ENCODE data around the gene SNAPC1.
A peak's percentile ranks its signal among the peaks of the same experiment; 100 is the strongest.
"Not testable (repeated sequence)": the region's sequence is repeated elsewhere in the genome, so short reads cannot be mapped to it uniquely, and the experiment has no call there.

SNAPC1 gene

GRCh38 chr14:61730756-61731373 is 31.4 kb upstream of the SNAPC1 start:
- no peak for TF ChIP-seq POLR2AphosphoS5 (IDR thresholded peaks at IDR 0.05; ENCODE audit: low read depth, low read length)
- TF ChIP-seq POLR2A (IDR thresholded peaks at IDR 0.05; ENCODE audit: low read depth, low read length) = no peak
- no peak for TF ChIP-seq TAF1 (IDR thresholded peaks at IDR 0.05; ENCODE audit: borderline replicate concordance, low read depth, low read length)
- peak; percentile 36 for FAIRE-seq
- no peak for DNase-seq (ENCODE audit: insufficient read length)

GRCh38 chr14:61733972-61734371 is 28.2 kb upstream of the SNAPC1 start:
- no peak for TF ChIP-seq POLR2A (IDR thresholded peaks at IDR 0.05; ENCODE audit: low read depth, low read length)
- TF ChIP-seq POLR2AphosphoS5 (IDR thresholded peaks at IDR 0.05; ENCODE audit: low read depth, low read length) = no peak
- no peak for TF ChIP-seq TAF1 (IDR thresholded peaks at IDR 0.05; ENCODE audit: borderline replicate concordance, low read depth, low read length)
- DNase-seq (ENCODE audit: insufficient read length) = no peak
- no peak for FAIRE-seq

- FAIRE-seq (no peak), DNase-seq (ENCODE audit: insufficient read length) (no peak)
- no peak for TF ChIP-seq POLR2A (IDR thresholded peaks at IDR 0.05; ENCODE audit: low read depth, low read length)
- TF ChIP-seq POLR2AphosphoS5 (IDR thresholded peaks at IDR 0.05; ENCODE audit: low read depth, low read length) = no peak
- no peak for TF ChIP-seq TAF1 (IDR thresholded peaks at IDR 0.05; ENCODE audit: borderline replicate concordance, low read depth, low read length)
Measured at GRCh38 chr14:61736751-61737150, 25.5 kb upstream of the SNAPC1 start.

GRCh38 chr14:61737915-61738314 is 24.3 kb upstream of the SNAPC1 start:
- DNase-seq (ENCODE audit: insufficient read length) = no peak
- FAIRE-seq = no peak
- TF ChIP-seq TAF1 (IDR thresholded peaks at IDR 0.05; ENCODE audit: borderline replicate concordance, low read depth, low read length) (no peak), POLR2AphosphoS5 (IDR thresholded peaks at IDR 0.05; ENCODE audit: low read depth, low read length) (no peak), POLR2A (IDR thresholded peaks at IDR 0.05; ENCODE audit: low read depth, low read length) (no peak)

GRCh38 chr14:61739133-61739532 is 23.1 kb upstream of the SNAPC1 start:
- FAIRE-seq (no peak), DNase-seq (ENCODE audit: insufficient read length) (no peak)
- TF ChIP-seq POLR2A (IDR thresholded peaks at IDR 0.05; ENCODE audit: low read depth, low read length) (no peak), TAF1 (IDR thresholded peaks at IDR 0.05; ENCODE audit: borderline replicate concordance, low read depth, low read length) (no peak), POLR2AphosphoS5 (IDR thresholded peaks at IDR 0.05; ENCODE audit: low read depth, low read length) (no peak)

- FAIRE-seq = no peak
- no peak for DNase-seq (ENCODE audit: insufficient read length)
- no peak for TF ChIP-seq TAF1 (IDR thresholded peaks at IDR 0.05; ENCODE audit: borderline replicate concordance, low read depth, low read length)
- no peak for TF ChIP-seq POLR2A (IDR thresholded peaks at IDR 0.05; ENCODE audit: low read depth, low read length)
- no peak for TF ChIP-seq POLR2AphosphoS5 (IDR thresholded peaks at IDR 0.05; ENCODE audit: low read depth, low read length)
Measured at GRCh38 chr14:61742371-61742770, 19.8 kb upstream of the SNAPC1 start.

- FAIRE-seq = no peak
- TF ChIP-seq POLR2A (IDR thresholded peaks at IDR 0.05; ENCODE audit: low read depth, low read length) (no peak), POLR2AphosphoS5 (IDR thresholded peaks at IDR 0.05; ENCODE audit: low read depth, low read length) (no peak), TAF1 (IDR thresholded peaks at IDR 0.05; ENCODE audit: borderline replicate concordance, low read depth, low read length) (no peak)
- DNase-seq (ENCODE audit: insufficient read length) = no peak
Measured at GRCh38 chr14:61744238-61744637, 18.0 kb upstream of the SNAPC1 start.

GRCh38 chr14:61746346-61746745 is 15.9 kb upstream of the SNAPC1 start:
- FAIRE-seq = peak; percentile 51
- not testable (repeated sequence) for DNase-seq (ENCODE audit: insufficient read length)

GRCh38 chr14:61746881-61747280 is 15.3 kb upstream of the SNAPC1 start:
- DNase-seq (ENCODE audit: insufficient read length) = no peak
- TF ChIP-seq TAF1 (IDR thresholded peaks at IDR 0.05; ENCODE audit: borderline replicate concordance, low read depth, low read length) = no peak
- TF ChIP-seq POLR2AphosphoS5 (IDR thresholded peaks at IDR 0.05; ENCODE audit: low read depth, low read length) = no peak
- TF ChIP-seq POLR2A (IDR thresholded peaks at IDR 0.05; ENCODE audit: low read depth, low read length) = no peak
- FAIRE-seq = peak; percentile 9

GRCh38 chr14:61747342-61747741 is 14.9 kb upstream of the SNAPC1 start:
- DNase-seq (ENCODE audit: insufficient read length) (no peak), FAIRE-seq (no peak)
- TF ChIP-seq POLR2AphosphoS5 (IDR thresholded peaks at IDR 0.05; ENCODE audit: low read depth, low read length) (no peak), POLR2A (IDR thresholded peaks at IDR 0.05; ENCODE audit: low read depth, low read length) (no peak), TAF1 (IDR thresholded peaks at IDR 0.05; ENCODE audit: borderline replicate concordance, low read depth, low read length) (no peak)

- DNase-seq (ENCODE audit: insufficient read length) = no peak
- TF ChIP-seq POLR2AphosphoS5 (IDR thresholded peaks at IDR 0.05; ENCODE audit: low read depth, low read length) (no peak), TAF1 (IDR thresholded peaks at IDR 0.05; ENCODE audit: borderline replicate concordance, low read depth, low read length) (no peak), POLR2A (IDR thresholded peaks at IDR 0.05; ENCODE audit: low read depth, low read length) (no peak)
- peak; percentile 38 for FAIRE-seq
Measured at GRCh38 chr14:61749264-61749663, 13.0 kb upstream of the SNAPC1 start.

GRCh38 chr14:61749867-61750266 is 12.4 kb upstream of the SNAPC1 start:
- no peak for DNase-seq (ENCODE audit: insufficient read length)
- peak; percentile 78 for FAIRE-seq
- TF ChIP-seq POLR2AphosphoS5 (IDR thresholded peaks at IDR 0.05; ENCODE audit: low read depth, low read length) = no peak
- no peak for TF ChIP-seq POLR2A (IDR thresholded peaks at IDR 0.05; ENCODE audit: low read depth, low read length)
- no peak for TF ChIP-seq TAF1 (IDR thresholded peaks at IDR 0.05; ENCODE audit: borderline replicate concordance, low read depth, low read length)
